NB4 (cell line): ENCODE results near the gene FANCC.

Experiments used
- DNase-seq: peaks from one replicate; pipeline ENCODE4 v3.0.0; 2010; ENCODE audit warnings: low read depth
- H3K4me3 ChIP-seq: one replicate; pipeline ENCODE4 v1.5.1; 2011; ENCODE audit warnings: mild to moderate bottlenecking, low read depth, low read length, moderate library complexity
- MYC ChIP-seq: IDR thresholded peaks from 2 replicates; pipeline ENCODE4 v1.6.1; 2011; ENCODE audit warnings: low read depth, low read length
- POLR2A ChIP-seq: IDR thresholded peaks from 2 replicates; pipeline ENCODE4 v1.6.1; 2011; ENCODE audit warnings: mild to moderate bottlenecking; ENCODE audit not compliant: insufficient read length; ENCODE audit errors: extremely low read depth
- TF ChIP-seq, protein P1 (sequence below): IDR thresholded peaks from 2 replicates; pipeline ENCODE4 v1.6.1; 2011; ENCODE audit warnings: low read depth, low read length
- TF ChIP-seq, protein P2 (sequence below): IDR thresholded peaks from one replicate; pipeline ENCODE4 v1.5.1; 2012; ENCODE audit warnings: low read depth, low read length

Gene FANCC

DNA sequence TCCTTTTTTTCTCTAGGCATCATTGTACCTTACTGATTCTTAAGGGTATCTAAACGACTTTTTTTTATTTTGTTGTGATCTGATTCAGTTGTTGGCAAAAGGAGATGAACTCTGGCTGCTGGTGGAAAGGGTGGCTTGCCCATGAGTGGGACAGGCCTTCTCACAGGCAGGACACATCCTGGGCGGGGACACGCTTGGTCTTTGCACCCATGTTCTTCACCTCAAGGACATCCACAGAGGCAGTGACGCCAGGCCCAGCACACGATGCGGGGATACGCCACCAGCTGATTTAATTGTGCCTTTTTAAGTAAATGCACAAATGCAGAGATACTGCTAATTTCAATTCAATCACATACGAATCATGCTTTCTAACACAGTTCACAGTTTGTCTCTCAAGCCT is 208.1 kb downstream of the FANCC start:
- no peak for DNase-seq

DNA sequence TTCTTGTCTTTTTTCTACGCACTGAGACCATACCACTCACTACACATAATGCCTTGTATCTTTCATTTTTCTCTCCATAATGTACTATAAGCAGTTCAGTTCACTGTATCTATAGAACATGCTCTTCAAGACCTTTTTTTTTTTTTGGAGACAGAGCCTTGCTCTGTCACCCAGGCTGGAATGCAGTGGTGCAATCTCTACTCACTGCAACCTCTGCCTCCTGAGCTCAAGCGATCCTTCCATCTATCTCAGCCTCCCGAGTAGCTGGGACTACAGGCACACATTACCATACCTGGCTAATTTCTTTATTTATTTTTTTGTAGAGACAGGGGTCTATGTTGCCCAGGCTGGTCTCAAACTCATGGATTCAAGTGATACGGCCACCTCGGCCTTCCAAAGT is 208.7 kb downstream of the FANCC start:
- no peak overlapping the region for H3K4me3 ChIP-seq
- TF ChIP-seq, protein P1, sequence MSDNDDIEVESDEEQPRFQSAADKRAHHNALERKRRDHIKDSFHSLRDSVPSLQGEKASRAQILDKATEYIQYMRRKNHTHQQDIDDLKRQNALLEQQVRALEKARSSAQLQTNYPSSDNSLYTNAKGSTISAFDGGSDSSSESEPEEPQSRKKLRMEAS, result no peak
- TF ChIP-seq, protein P2, sequence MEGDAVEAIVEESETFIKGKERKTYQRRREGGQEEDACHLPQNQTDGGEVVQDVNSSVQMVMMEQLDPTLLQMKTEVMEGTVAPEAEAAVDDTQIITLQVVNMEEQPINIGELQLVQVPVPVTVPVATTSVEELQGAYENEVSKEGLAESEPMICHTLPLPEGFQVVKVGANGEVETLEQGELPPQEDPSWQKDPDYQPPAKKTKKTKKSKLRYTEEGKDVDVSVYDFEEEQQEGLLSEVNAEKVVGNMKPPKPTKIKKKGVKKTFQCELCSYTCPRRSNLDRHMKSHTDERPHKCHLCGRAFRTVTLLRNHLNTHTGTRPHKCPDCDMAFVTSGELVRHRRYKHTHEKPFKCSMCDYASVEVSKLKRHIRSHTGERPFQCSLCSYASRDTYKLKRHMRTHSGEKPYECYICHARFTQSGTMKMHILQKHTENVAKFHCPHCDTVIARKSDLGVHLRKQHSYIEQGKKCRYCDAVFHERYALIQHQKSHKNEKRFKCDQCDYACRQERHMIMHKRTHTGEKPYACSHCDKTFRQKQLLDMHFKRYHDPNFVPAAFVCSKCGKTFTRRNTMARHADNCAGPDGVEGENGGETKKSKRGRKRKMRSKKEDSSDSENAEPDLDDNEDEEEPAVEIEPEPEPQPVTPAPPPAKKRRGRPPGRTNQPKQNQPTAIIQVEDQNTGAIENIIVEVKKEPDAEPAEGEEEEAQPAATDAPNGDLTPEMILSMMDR, result no peak
- TF ChIP-seq MYC (no peak), POLR2A (no peak)
- no peak for DNase-seq

More for the DNA sequence above, 208.1 kb downstream of the FANCC start:
- no peak overlapping the region for H3K4me3 ChIP-seq
- TF ChIP-seq, protein P2, result no peak
- TF ChIP-seq, protein P1, result no peak
- TF ChIP-seq POLR2A (no peak), MYC (no peak)

DNA sequence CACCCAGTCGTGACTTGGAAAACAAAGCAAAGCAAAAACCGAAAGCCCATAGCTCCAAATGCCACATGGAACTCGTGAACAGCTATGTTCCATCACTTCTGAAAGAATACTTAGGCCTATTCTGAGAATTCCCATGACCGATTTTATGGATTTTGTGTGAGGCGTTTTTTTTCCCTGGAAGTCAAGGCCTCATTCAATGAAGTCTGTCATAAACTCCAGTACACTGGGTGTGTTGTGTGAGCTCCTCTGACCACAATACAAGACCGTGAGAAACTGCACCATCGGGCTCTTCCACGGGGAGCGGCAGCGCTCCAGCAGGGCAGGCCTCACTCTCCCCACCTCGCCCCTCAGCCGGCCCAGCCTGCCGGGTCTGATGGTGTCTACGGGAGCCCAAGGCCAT is 209.5 kb downstream of the FANCC start:
- no peak for DNase-seq
- TF ChIP-seq, protein P2, result no peak
- TF ChIP-seq, protein P1, result no peak
- TF ChIP-seq POLR2A, result no peak
- TF ChIP-seq MYC, result no peak
- H3K4me3 ChIP-seq, result no peak overlapping the region

DNA sequence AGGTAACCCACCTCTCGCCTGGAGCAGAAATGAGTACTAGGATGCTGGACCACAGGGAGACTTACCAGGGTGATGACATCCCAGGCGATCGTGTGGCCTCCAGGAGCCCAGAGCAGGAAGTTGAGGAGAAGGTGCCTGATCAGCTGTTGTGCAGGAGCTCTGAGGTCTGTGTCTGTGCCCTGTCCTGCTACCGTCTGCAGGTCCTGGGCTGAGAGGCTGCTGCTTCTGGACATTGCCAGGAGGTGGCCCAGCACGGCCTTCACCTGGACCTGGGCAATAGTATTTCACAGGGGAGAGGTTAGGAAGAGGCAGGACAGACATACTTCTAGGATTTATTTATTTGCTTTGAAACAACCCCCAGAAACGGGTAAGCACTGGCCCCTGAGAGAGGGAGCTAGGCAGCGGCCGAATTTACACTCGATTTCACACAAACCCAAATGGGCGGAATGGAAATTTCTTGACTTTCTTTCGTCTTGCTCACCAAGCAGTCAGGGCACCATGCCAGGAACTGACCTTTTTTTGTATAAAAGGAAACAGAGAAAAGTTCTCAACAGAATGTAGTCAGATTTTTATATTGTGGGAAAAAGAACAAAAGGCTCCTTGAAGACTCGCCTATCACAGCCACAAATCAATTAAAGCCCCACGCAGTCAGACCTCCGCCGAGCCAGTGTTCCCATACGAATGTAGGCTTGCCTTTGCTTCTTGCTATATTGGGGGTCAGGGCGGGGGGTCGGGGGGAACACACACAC is 210.3 kb downstream of the FANCC start:
- no peak for DNase-seq
- no peak overlapping the region for H3K4me3 ChIP-seq
- TF ChIP-seq, protein P2, result no peak
- TF ChIP-seq POLR2A, result no peak
- TF ChIP-seq MYC, result no peak
- TF ChIP-seq, protein P1, result no peak

DNA sequence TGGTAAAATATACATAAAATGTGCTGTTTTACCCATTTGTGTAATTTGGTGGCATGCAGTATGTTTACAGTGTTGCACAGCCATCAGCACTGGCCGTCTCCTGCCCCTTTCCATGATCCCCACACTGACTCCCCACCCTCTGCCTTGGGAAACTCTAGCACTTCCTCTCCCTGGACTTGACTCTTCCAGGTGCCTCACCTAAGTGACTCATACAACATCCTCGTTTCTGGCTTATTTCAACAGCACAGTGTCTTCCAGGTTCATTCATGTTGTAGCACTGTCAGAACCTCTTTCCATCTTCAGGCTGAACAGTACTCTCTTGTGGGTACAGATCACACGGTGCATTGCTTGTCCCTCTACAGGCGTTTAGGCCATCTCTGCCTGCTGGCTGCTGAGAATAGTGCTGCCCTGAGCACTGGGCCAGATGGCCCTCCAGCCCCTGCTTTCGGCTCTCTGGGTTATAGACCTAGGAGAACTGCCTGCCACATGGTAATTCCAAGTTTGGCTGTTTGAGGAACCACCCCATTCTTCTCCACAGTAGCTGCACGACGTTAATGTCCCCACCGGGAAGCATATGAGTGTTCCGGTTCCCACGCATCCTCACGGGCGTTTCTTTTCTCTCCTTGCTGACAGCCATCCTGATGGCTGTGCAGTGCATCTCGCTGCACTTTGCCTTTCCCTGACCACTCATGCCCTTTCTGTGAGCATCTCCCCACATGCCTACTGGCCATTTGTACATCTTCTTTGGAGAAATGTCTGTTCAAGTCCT is 211.8 kb downstream of the FANCC start:
- TF ChIP-seq, protein P1, result no peak
- TF ChIP-seq MYC (no peak), POLR2A (no peak)
- TF ChIP-seq, protein P2, result no peak
- DNase-seq, result no peak
- no peak overlapping the region for H3K4me3 ChIP-seq
